Measurements from ENCODE around the gene PALMD.

The PALMD gene

DNA sequence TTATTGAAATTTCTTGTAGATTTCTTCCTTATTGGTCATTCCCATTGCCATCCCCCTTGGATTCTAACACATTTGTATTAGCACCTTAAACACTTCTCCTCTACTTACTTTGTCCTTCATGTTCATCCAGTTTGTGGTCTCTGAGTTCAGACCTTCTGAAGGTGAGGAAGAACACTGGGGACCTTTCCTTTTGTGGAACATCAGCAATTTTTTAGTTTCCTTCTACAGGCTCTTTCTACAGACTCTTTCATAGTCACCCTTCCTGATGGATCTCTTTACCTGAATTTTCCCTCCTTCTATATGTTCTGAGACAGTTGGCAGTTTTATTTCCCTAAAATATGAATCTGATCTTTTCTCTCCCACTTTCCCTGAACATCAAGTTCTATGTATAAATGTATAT is 4.4 kb upstream of the PALMD start:
- peaks cover 26% of the 10 kb centered on the region for H3K27me3 ChIP-seq

DNA sequence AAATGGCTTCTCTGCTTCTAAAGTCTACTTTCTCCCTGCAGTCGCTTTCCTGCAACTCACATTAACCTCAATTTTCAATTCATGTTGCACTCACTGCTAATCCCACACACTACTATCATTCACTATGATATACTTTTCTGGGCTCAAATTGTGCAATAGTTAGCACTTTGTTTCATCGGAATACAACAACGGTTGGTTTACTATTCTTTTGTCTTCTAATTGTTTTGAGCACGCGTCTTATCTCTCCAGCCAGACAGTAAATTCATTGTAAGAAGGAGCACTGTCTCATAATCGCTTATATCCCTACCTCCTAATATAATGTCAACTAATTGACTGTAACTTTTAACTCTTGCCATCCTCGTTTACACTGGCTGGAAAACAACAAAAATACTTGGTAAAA is 3.9 kb upstream of the PALMD start:
- TF ChIP-seq, protein P1, sequence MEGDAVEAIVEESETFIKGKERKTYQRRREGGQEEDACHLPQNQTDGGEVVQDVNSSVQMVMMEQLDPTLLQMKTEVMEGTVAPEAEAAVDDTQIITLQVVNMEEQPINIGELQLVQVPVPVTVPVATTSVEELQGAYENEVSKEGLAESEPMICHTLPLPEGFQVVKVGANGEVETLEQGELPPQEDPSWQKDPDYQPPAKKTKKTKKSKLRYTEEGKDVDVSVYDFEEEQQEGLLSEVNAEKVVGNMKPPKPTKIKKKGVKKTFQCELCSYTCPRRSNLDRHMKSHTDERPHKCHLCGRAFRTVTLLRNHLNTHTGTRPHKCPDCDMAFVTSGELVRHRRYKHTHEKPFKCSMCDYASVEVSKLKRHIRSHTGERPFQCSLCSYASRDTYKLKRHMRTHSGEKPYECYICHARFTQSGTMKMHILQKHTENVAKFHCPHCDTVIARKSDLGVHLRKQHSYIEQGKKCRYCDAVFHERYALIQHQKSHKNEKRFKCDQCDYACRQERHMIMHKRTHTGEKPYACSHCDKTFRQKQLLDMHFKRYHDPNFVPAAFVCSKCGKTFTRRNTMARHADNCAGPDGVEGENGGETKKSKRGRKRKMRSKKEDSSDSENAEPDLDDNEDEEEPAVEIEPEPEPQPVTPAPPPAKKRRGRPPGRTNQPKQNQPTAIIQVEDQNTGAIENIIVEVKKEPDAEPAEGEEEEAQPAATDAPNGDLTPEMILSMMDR (IDR thresholded peaks at IDR 0.05), result no peak
- H3K4me3 ChIP-seq (ENCODE audit: low read depth in 1 of 2, low read length in 1 of 2), result no peak overlapping the region
- H3K4me1 ChIP-seq (ENCODE audit: control insufficient read depth in 1 of 2, insufficient read depth in 1 of 2, low read depth in 1 of 2, low read length in 1 of 2), result no peaks in the 10 kb centered on the region

More for the DNA sequence above, 4.4 kb upstream of the PALMD start:
- Histone ChIP-seq H3K4me3 (ENCODE audit: low read depth in 1 of 2, low read length in 1 of 2) (no peak overlapping the region), H3K27ac (no peak overlapping the region), H3K9me3 (no peaks in the 10 kb centered on the region), H3K36me3 (no peaks in the 10 kb centered on the region), H3K4me1 (ENCODE audit: control insufficient read depth in 1 of 2, insufficient read depth in 1 of 2, low read depth in 1 of 2, low read length in 1 of 2) (no peaks in the 10 kb centered on the region)
- TF ChIP-seq, protein P1 (IDR thresholded peaks at IDR 0.05), result no peak

DNA sequence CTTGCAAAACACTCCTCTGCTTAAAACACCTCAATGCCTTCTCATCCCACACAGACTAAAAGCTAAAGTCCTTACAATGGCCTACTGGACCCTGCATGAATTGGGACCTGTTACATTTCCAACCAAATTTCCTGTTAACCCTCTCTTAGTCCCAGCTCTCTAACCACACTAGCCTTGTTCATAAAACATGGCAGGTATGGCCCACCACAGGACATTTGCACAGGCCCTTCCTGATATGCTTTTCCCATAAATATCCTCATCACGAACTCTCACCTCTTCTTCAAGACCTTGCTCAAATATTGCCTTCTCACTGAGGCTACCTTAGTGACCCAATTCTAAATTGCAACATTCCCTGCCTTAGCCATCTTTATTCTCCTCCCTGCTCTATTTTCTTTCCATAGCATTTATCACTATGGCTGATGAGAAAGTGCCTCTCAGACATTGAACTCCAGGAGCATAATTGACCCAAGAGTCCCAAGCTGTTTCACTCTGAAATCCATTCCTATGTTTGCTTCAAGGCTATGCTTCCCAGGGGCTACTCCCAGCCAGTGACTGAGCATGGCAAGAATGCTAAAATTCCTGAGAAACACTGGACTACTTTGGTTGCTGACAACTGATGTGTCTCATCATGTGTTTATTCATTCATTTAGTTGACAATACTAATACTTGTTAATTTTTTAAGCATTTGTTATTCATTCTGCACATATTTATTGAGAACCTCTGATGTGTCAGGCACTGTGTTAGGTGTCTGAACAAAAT is 2.7 kb upstream of the PALMD start:
- no peaks in the 10 kb centered on the region for H3K9me3 ChIP-seq
- H3K4me1 ChIP-seq (ENCODE audit: control insufficient read depth in 1 of 2, insufficient read depth in 1 of 2, low read depth in 1 of 2, low read length in 1 of 2), result no peaks in the 10 kb centered on the region
- peaks cover 43% of the 10 kb centered on the region for H3K27me3 ChIP-seq
- no peak overlapping the region for H3K4me3 ChIP-seq (ENCODE audit: low read depth in 1 of 2, low read length in 1 of 2)
- H3K36me3 ChIP-seq, result no peaks in the 10 kb centered on the region
- no peak overlapping the region for H3K27ac ChIP-seq
- TF ChIP-seq, protein P1 (IDR thresholded peaks at IDR 0.05), result no peak

More for the DNA sequence above, 3.9 kb upstream of the PALMD start:
- Histone ChIP-seq H3K36me3 (no peaks in the 10 kb centered on the region), H3K27ac (no peak overlapping the region), H3K9me3 (no peaks in the 10 kb centered on the region), H3K27me3 (peaks cover 31% of the 10 kb centered on the region)

DNA sequence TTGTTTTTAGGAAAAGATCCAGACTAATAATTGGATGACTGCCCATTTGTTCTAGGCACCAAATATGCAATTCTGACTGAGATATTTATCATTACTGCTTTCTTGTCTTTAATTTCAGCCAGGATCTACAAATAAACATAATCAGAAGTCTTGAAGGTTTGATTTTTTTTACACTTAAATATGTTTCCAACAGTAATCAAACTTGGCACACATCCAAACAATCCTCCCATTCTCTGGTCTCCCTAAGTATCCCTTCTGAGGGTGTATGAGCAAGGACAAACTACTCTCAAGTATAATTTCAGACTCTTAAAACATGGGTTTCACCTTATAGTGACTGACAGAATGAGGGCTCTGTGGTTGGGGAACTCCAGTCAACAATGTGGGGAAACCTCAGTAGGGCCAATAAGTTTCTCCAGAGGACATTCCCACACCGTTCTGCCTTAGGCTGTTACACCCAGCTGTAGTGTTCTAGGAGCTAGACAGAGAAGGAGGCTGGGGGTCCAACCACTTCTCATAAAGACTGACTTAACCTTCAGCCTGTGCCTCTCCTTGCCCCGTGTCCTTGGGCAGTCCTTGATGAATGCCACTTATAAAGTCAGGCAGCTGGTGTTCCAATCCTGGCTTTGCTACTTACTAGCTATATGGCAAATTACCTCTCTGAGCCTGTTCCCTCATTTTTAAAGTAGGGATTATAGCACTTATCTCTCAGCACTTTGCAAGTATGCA is 1.5 kb upstream of the PALMD start:
- no peaks in the 10 kb centered on the region for H3K36me3 ChIP-seq
- H3K9me3 ChIP-seq, result no peaks in the 10 kb centered on the region
- no peak overlapping the region for H3K4me3 ChIP-seq (ENCODE audit: low read depth in 1 of 2, low read length in 1 of 2)
- H3K27ac ChIP-seq, result no peak overlapping the region
- TF ChIP-seq, protein P1 (IDR thresholded peaks at IDR 0.05), result no peak
- H3K27me3 ChIP-seq, result peaks cover 46% of the 10 kb centered on the region
- H3K4me1 ChIP-seq (ENCODE audit: control insufficient read depth in 1 of 2, insufficient read depth in 1 of 2, low read depth in 1 of 2, low read length in 1 of 2), result no peaks in the 10 kb centered on the region

- no peaks in the 10 kb centered on the region for H3K9me3 ChIP-seq
- TF ChIP-seq, protein P1 (IDR thresholded peaks at IDR 0.05), result no peak
- H3K36me3 ChIP-seq, result no peaks in the 10 kb centered on the region
- peaks cover 46% of the 10 kb centered on the region for H3K27me3 ChIP-seq
- H3K4me1 ChIP-seq (ENCODE audit: control insufficient read depth in 1 of 2, insufficient read depth in 1 of 2, low read depth in 1 of 2, low read length in 1 of 2), result no peaks in the 10 kb centered on the region
- H3K4me3 ChIP-seq (ENCODE audit: low read depth in 1 of 2, low read length in 1 of 2), result no peak overlapping the region
- no peak overlapping the region for H3K27ac ChIP-seq
Measured at GRCh38 chr1:99645203-99645602, 710 bp upstream of the PALMD start.

All from neutrophil (primary cell).